ENCODE data around the gene HPS1.

DNA sequence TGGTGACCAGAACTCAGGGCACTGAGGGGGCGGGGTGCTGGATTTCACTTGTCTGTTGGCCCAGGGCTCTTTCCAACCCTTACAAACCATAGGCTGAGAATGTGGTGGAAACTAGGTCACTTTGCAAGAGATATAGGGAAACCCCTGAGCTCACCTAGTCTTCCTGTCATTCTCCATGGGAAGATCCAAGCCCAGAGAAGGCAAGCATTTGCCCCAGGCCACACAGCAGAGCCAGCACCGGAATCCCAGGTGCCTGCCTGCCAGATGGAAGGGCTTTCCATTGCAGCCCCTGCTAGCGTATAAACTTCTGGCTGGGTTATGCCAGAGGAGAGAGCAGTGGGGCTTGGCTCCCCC is 32.2 kb downstream of the HPS1 start:
- TF ChIP-seq, protein P1, sequence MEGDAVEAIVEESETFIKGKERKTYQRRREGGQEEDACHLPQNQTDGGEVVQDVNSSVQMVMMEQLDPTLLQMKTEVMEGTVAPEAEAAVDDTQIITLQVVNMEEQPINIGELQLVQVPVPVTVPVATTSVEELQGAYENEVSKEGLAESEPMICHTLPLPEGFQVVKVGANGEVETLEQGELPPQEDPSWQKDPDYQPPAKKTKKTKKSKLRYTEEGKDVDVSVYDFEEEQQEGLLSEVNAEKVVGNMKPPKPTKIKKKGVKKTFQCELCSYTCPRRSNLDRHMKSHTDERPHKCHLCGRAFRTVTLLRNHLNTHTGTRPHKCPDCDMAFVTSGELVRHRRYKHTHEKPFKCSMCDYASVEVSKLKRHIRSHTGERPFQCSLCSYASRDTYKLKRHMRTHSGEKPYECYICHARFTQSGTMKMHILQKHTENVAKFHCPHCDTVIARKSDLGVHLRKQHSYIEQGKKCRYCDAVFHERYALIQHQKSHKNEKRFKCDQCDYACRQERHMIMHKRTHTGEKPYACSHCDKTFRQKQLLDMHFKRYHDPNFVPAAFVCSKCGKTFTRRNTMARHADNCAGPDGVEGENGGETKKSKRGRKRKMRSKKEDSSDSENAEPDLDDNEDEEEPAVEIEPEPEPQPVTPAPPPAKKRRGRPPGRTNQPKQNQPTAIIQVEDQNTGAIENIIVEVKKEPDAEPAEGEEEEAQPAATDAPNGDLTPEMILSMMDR (IDR thresholded peaks at IDR 0.05) = no peak
- no peak for TF ChIP-seq POLR2A (IDR thresholded peaks at IDR 0.05)

Measured in esophagus squamous epithelium (tissue), 4 donors.